ENCODE data around the gene NT5DC2. TPM values are rescaled to one million over a fixed set of nuclear protein-coding genes. Genes with fewer than 3 reads are reported as not detected.
A peak's percentile ranks its signal among the peaks of the same experiment; 100 is the strongest.
"Not testable (repeated sequence)": the region's sequence is repeated elsewhere in the genome, so short reads cannot be mapped to it uniquely, and the experiment has no call there.

Gene NT5DC2
- total RNA-seq, 1 donor from 2014 or later, result 84.1 TPM

DNA sequence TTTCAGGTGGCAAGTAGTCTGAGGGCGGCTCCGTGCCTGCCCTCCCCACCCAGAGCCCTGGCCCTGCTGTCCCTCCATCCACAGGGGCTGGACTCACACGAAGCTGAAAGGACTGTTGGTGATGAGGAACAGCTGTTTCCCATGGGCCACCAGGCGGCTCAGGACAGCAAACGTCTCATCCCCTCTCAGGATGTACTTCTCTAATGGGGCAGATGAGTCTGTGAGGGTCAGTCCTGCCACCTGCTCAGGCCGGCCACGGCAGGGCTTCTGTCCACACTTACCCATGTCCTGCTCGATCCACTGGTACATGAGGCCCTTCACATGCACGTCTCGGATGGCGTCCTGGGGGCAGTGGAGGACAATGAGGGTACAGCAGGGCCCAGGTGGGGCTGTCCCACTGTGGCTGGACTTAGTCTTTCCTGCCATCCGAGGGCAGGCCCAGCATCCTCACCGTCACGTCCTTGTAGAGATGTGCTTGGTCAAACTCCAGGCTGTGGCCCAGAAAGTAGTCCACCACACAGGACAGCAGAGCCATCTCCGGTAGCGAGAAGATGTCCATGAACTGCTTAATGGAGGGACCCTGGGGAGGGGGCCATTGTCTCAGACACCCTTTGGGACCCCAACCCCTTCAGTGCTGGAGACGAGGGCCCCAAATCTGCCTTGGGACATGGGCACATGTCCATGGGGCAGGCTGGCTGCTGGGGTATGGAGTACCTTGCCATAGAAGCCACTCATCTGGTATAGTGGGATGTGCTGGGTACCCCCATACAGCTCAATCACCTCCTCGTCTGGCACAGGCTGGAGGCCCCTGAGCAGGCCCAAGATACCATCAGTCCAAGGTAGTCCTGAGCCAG lies 5.7 kb downstream of the NT5DC2 start:
- intact Hi-C loops (cut with DNase I), result no loop called here
- ATAC-seq (ENCODE audit: poor library complexity) (no peak), DNase-seq (peak; percentile 40)

DNA sequence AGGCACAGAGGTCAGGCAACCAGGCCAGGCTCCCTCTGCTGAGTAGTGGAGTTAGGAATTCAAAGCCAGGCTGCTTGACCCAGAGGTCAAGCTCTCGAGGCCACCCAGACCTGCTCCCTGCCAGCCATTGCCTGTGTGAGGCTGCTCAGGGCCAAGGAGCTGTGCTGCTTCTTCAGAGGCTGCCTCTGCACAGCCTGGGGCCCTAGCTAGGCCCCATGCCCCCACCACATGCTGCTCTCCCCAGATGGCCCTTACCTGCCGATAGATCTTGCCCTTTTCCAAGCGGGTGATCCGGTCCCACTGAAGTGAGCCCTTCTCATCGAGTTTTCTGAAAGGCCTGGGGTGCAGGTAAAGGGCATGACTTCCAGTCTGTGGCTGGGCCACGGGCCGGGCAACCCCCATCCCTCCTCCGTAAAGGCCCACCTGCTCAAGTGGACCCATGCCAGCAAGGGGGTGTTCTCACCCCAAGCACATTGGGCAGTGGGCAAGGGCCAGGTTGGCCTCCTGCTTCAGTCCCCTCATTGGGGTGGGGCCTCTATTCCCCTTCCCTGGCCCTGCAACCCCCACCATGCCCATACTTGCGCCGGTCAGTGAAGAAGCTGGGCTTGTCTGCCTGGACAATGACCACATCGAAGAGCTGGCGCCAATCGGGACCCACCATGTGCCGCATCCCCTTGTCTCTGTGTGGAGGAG lies 6.5 kb downstream of the NT5DC2 start:
- DNase-seq, result peak; percentile 43
- intact Hi-C loops (cut with DNase I), result no loop called here
- ATAC-seq (ENCODE audit: poor library complexity), result no peak

DNA sequence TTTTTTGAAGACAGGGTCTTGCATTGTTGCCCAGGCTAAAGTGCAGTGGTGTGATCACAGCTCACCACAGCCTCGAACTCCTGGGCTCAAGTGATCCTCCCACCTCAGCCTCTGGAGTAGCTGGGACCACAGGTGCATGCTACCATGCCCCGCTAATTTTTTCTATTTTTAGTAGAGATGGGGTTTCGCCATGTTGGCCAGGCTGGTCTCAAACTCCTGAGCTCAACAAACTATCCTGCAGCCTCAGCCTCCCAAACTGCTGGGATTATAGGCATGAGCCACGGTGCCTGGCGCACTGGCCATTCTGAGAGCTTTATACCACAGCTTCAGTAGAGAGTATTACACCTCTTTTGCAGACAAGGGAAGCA lies 7.0 kb downstream of the NT5DC2 start:
- DNase-seq; intact Hi-C loops (cut with DNase I); ATAC-seq (ENCODE audit: poor library complexity): not testable (repeated sequence)

DNA sequence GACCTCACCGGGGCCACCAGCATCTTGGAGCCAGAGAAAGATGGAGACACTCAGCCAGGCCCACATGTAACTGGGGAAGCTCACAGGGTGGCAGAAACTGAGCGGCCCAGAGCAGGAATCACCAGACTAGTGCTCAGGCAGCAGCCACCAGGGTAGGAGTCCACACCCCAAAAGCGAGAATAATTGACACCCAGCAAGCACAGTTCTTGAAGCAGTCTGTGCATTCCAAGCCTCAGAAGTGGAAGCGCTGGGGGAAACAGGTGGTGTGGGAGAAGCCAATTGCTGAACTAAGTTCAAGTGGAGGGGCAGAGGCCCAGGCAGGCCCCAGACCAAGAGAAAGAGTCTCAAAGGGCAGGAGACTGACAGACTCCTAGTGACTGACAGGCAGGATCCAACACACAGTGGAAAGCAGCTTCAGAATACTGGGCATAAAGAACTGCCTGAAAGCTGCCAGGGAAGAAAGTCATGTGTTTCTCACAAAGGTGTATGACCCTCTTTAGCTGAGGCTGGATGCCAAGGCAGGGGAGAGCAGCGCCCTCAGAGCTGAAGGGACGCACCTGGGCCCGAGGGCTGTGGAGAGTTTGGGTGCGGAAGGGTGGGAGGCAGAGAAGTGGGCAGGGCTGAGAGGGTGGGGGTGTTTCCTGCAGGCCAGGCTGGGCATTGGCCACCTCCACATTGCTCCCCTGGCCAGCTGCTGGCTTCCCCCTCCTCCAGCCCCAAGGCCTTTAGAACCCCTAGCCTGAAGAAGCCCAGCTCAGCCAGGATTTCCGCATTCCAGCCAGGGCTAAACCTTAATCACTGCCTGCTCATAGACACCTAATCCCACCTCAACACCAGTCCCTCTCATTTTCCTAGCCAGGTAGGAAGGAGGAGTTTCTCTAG lies 7.7 kb downstream of the NT5DC2 start:
- ATAC-seq (ENCODE audit: poor library complexity) (no peak), DNase-seq (peak; percentile 34)
- intact Hi-C loops (cut with DNase I), result no loop called here

DNA sequence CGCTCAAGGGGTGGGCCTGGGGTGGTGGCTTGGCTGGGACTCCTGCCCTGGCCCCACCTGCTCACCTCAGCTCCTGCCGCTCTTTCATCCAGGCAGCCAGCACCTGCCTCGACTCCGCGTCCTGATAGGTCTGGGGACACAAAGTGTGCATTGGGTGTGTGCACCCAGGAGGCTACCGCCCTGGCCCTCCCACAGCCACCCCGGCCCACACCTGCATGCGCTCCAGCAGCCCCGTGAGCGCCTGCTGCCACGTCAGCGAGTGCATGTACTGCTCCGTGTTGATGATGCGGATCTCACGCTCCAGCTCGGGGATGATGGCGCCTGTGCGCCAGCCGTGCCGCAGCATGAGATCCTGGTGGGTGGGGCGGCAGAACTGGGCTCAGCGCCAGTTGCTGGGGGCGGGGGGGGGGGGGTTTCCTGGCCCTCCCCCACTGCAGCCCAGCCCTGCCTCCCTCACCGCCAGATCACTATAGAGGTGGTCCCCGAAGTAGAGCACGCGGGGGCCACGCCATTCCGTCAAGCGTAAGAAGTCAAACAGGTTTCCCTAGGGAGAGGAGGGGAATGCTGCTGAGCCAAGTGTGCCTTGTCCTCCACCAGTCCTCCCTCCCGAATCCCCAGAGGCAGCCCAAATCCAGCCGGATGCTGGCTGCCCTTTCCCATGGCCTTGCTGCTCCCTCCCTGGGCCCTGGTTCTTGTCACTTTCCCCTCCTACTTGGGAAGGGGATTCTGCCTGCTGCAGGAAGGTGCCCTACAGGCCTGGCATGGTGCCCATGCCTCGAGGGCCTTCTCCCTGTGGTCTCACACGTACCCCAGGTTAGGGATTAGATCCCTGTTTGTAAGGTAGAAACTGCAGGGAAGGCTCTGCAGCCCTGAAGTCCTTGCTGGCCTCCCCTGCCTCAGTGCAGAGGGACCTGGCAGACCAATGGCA lies 8.6 kb downstream of the NT5DC2 start:
- DNase-seq (peak; percentile 55), ATAC-seq (ENCODE audit: poor library complexity) (peak; percentile 1)
- intact Hi-C loops (cut with DNase I), result no loop called here

DNA sequence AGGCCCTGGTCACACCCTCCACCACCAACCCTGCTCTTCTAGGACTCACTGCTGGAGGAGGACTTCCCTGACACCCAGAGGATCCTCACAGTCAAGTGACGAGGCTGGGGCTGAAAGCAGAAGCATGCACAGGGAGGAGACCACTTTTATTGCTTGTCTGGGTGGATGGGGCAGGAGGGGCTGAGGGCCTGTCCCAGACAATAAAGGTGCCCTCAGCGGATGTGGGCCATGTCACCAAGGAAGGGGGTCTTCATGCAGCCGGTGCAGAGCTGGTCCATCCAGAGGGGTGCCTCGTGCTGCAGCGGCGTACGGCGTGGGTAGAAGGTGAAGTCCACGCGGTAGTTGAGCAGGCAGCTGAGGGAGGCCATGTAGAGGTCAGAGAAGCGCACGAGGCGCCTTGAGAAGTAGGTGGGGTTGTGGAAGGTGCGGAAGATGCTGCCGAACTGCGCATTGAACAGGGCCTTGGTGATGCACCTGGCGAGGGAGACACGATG lies 9.4 kb downstream of the NT5DC2 start:
- intact Hi-C loops (cut with DNase I), result no loop called here
- DNase-seq, result peak; percentile 37

DNA sequence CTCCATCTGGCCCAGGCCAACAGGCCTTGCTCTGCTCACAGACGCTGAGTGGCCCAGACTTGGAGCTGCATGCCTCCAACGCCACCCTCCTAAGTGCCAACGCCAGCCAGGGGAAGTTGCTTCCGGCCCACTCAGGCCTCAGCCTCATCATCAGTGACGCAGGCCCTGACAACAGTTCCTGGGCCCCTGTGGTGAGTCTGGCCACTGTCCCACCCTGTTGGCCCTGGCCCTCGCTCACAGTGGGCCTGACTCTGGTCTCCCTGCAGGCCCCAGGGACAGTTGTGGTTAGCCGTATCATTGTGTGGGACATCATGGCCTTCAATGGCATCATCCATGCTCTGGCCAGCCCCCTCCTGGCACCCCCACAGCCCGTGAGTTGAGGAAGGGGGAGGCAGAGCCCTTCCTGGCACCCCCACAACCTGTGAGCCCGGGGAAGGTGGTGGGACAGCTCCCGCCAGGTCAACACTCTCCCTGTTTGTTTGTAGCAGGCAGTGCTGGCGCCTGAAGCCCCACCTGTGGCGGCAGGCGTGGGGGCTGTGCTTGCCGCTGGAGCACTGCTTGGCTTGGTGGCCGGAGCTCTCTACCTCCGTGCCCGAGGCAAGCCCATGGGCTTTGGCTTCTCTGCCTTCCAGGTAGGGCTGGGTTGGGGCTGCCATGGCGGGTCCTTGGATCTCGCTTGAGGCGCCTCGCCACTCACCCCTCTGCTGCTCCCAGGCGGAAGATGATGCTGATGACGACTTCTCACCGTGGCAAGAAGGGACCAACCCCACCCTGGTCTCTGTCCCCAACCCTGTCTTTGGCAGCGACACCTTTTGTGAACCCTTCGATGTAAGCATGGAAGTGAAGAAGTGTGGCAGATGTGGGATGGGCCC lies 10.0 kb downstream of the NT5DC2 start:
- peak; percentile 40 for DNase-seq
- ATAC-seq (ENCODE audit: poor library complexity), result no peak
- intact Hi-C loops (cut with DNase I), result no loop called here

More for the DNA sequence above, 9.4 kb downstream of the NT5DC2 start:
- no peak for ATAC-seq (ENCODE audit: poor library complexity)

DNA sequence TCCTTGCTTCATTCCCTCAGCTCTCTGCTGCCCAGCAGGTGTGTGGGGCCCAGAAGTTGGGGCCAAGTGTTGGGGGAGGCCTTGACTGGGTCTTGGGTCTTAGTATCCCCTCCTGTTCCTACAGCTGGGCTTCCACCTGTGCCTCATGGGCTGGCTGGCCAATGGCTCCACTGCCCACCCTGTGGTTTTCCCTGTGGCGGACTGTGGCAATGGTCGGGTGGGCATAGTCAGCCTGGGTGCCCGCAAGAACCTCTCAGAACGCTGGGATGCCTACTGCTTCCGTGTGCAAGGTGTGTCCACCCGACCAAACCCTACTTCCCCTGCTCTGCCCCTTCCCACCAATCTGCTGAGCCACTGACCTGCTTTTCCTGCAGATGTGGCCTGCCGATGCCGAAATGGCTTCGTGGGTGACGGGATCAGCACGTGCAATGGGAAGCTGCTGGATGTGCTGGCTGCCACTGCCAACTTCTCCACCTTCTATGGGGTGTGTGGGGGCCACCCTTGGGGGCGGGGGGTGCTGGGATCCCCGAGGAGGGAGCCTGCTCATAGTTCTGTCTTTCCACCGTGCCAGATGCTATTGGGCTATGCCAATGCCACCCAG lies 10.9 kb downstream of the NT5DC2 start:
- no peak for DNase-seq
- intact Hi-C loops (cut with DNase I), result no loop called here

DNA sequence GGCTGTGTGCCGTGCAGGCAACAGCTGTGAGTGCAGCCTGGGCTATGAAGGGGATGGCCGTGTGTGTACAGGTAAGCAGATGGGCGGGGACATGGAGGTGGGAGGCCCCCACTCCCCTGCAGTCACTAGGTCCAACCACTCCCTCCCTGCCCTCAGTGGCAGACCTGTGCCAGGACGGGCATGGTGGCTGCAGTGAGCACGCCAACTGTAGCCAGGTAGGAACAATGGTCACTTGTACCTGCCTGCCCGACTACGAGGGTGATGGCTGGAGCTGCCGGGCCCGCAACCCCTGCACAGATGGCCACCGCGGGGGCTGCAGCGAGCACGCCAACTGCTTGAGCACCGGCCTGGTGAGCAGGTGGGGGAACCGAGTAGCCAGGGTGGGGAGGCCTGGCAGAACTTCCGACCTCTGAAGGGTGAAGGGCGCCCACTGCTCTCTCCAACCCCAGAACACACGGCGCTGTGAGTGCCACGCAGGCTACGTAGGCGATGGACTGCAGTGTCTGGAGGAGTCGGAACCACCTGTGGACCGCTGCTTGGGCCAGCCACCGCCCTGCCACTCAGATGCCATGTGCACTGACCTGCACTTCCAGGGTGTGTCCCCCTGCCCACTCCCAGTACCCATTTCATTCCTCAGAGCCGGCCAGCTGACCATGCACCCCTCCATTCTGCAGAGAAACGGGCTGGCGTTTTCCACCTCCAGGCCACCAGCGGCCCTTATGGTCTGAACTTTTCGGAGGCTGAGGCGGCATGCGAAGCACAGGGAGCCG lies 11.6 kb downstream of the NT5DC2 start:
- peak; percentile 39 for DNase-seq
- intact Hi-C loops (cut with DNase I), result no loop called here
- ATAC-seq (ENCODE audit: poor library complexity), result no peak

More for the DNA sequence above, 10.9 kb downstream of the NT5DC2 start:
- ATAC-seq (ENCODE audit: poor library complexity), result no peak

DNA sequence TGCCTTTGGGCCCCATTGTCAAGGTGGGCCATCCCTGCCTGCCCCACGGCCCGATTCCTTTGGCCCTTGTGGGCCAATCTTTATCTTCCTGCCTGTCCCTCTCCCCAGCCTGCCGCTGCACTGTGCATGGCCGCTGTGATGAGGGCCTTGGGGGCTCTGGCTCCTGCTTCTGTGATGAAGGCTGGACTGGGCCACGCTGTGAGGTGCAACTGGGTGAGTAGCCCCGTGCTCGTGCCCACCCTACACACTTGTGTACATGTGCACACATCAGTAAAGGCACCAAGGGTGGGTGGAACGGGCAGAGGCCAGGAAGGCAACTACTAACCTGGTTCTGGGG lies 12.2 kb downstream of the NT5DC2 start:
- DNase-seq (peak; percentile 32), ATAC-seq (ENCODE audit: poor library complexity) (no peak)
- intact Hi-C loops (cut with DNase I), result no loop called here

DNA sequence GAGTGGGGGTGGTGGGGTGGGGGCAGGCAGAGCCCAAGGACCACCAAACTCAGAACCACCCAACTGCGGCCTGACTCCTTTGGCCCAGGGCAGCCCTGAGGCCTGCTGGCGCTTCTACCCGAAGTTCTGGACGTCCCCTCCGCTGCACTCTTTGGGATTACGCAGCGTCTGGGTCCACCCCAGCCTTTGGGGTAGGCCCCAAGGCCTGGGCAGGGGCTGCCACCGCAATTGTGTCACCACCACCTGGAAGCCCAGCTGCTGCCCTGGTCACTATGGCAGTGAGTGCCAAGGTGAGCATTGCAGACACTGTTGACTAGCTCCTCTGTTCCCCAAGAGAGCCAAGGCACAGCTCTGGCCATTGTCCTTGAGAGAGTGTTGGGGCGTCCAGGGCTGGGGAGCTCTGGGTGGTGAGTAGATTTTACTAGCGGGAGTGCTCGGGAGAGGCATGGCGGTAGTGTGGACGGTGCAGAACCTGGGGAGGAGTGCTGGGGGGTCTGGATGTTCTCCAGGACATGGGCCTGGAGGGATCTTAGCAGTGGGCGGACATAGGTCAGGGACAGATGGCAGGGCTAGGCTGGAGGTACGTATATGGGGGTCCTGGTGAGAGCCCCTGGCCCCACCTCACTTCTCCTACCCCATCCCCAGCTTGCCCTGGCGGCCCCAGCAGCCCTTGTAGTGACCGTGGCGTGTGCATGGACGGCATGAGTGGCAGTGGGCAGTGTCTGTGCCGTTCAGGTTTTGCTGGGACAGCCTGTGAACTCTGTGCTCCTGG lies 12.8 kb downstream of the NT5DC2 start:
- DNase-seq (peak; percentile 43), ATAC-seq (ENCODE audit: poor library complexity) (no peak)
- intact Hi-C loops (cut with DNase I), result no loop called here

DNA sequence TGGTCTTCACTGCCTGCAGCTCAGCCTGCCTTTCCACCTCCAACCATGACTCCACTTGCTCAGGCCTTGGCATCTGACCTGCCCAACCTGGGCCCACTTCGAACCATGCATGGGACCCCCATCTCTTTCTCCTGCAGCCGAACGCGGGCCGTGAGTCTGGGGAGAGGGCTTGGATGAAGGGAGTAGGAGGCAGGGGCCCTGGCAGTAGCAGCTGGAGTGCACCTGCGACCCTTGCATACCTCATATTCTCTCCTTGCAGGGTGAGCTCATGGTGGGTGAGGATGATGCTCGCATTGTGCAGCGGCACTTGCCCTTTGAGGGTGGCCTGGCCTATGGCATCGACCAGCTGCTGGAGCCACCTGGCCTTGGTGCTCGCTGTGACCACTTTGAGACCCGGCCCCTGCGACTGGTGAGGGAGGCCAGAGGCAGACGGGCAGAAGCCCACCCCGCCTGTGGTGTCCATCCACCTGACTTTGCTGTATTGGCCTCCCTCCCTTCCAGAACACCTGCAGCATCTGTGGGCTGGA lies 13.5 kb downstream of the NT5DC2 start:
- ATAC-seq (ENCODE audit: poor library complexity) (no peak), DNase-seq (no peak)
- intact Hi-C loops (cut with DNase I), result no loop called here

DNA sequence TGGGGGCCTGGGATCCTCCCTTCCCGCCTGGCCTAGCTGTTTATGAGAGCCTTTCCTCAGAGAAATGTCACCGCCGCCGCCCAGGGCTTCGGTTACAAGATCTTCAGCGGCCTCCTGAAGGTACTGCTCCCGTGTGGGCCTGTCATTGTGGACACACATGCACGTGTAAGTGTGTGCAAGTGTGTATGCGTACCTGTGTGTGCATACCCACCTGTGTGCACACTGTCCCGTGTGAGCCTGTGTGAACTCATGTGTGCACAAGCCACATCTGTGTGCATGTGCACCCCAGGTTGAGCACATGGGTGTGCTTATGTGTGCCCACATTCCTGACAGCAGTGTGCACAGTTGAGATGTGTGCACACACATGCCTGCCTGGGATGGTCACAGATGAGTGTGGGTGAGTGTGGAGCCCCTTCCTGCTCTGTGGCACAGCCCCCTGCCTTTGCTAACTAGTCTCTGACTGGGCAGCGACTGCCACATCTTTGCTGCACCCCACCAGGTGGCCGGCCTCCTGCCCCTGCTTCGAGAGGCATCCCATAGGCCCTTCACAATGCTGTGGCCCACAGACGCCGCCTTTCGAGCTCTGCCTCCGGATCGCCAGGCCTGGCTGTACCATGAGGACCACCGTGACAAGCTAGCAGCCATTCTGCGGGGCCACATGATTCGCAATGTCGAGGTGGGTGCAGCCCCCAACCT lies 14.1 kb downstream of the NT5DC2 start:
- intact Hi-C loops (cut with DNase I), result no loop called here
- DNase-seq, result no peak
- ATAC-seq (ENCODE audit: poor library complexity), result no peak

DNA sequence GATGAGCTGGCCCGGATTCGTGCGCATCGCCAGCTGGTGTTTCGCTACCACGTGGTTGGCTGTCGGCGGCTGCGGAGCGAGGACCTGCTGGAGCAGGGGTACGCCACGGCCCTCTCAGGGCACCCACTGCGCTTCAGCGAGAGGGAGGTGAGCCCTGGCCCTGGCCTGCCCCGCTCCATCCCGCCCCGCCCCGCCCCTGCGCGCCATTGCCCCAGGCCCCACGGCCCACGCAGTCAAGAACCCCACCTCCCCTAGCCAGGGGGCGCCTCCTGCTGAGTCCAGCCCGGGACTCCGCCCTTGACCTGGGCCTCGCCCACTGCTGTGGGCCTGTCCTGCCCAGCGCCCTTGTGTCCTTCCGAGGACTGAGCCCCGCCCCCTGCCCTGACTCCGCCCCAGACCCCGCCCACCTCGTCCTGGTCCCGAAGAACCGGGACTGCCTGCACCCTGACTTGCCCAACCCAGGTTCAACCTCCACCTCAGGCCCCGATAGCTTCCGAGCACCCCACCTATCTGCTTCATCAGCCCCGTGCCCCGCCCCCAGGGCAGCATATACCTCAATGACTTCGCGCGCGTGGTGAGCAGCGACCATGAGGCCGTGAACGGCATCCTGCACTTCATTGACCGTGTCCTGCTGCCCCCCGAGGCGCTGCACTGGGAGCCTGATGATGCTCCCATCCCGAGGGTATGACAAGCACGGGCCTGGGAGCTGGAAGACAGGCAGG lies 14.8 kb downstream of the NT5DC2 start:
- intact Hi-C loops (cut with DNase I), result no loop called here
- ATAC-seq (ENCODE audit: poor library complexity) (peak; percentile 48), DNase-seq (no peak)

All from Right ventricle myocardium superior (tissue), 1 donor.